ENCODE measurements around the gene DLD. TPM values are rescaled to one million over a fixed set of nuclear protein-coding genes. Genes with fewer than 3 reads are reported as not detected.

DLD gene
- total and polyA plus RNA-seq, 2 of the 8 experiments (the other 6 are each of a cell fraction or from before 2014, with no cell fraction given), result 63.7 to 88.5 TPM

DNA sequence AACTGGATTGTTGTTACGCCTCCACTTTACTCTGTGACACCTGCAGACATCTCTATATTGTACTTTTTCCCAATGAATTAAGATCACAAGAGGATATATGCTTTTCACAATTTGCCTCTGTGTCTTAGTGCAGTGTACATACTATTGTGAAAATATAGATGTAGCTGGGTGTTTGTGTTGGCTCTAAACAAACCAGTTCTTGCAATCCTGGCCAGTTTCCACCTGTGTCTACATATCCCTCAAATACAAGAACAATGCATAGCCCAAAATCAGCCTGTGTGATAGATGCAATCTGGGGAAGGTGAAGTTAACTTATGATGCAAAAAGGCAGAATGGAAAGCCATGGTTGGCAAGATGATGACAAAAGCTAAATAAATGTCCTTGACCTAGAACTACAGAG is 36.5 kb upstream of the DLD start:
- no peaks in the 10 kb centered on the region for H3K79me2 ChIP-seq (ENCODE audit: control insufficient read depth in 1 of 2, insufficient read depth in 2 of 2, low read length in 2 of 2)
- H2BK120ac ChIP-seq (replicated peaks; ENCODE audit: low read depth, low read length), result no peak overlapping the region
- no peaks in the 10 kb centered on the region for H3K4me1 ChIP-seq (replicated peaks in 1 of 4; ENCODE audit: control insufficient read depth in 3 of 4, insufficient read depth in 4 of 4, low read length in 3 of 4)
- DNase-seq (ENCODE audit: low read depth in 1 of 2, low spot score in 2 of 2) (no peak), FAIRE-seq (no peak)
- H4K8ac ChIP-seq (ENCODE audit: extremely low read depth, insufficient read depth, low read length), result no peak overlapping the region
- no peak overlapping the region for H2AFZ ChIP-seq (ENCODE audit: low read length)
- no peak overlapping the region for H3K56ac ChIP-seq (replicated peaks; ENCODE audit: insufficient read length, low read depth, low read length)
- H3K9ac ChIP-seq (replicated peaks in 1 of 4; ENCODE audit: extremely low read depth in 1 of 4, low read depth in 3 of 4, low read length in 3 of 4), result no peak overlapping the region
- no peak overlapping the region for H2BK15ac ChIP-seq (ENCODE audit: low read length)
- H2BK5ac ChIP-seq (ENCODE audit: low read depth, low read length), result no peak overlapping the region
- no peak overlapping the region for H2BK12ac ChIP-seq (ENCODE audit: low read depth, low read length)
- H3K27ac ChIP-seq (ENCODE audit: low read depth, low read length), result no peak overlapping the region
- no peaks in the 10 kb centered on the region for H4K20me1 ChIP-seq (replicated peaks in 1 of 2; ENCODE audit: control insufficient read depth in 1 of 2, insufficient read depth in 2 of 2, low read length in 2 of 2)
- H4K5ac ChIP-seq (ENCODE audit: insufficient read length, low read depth, low read length), result no peak overlapping the region
- H3K4ac ChIP-seq (replicated peaks; ENCODE audit: insufficient read length, low read depth, low read length), result no peak overlapping the region
- no peak overlapping the region for H3K18ac ChIP-seq (ENCODE audit: extremely low read depth, low read length)
- POLR2A ChIA-PET (ENCODE audit: partially characterized antibody), result no interaction called here
- no peak overlapping the region for H3K4me3 ChIP-seq (ENCODE audit: extremely low read depth in 1 of 4, insufficient read depth in 2 of 4, low read depth in 3 of 4, low read length in 4 of 4)
- no peaks in the 10 kb centered on the region for H3K79me1 ChIP-seq (ENCODE audit: low read depth, low read length)
- WGBS, 2 experiments (ENCODE audit: extremely low coverage in 1 of 2, insufficient coverage in 1 of 2, insufficient read length in 1 of 2, insufficient replicate concordance in 2 of 2, low coverage in 1 of 2, low lambda C conversion rate in 2 of 2, missing lambda C conversion rate in 1 of 2), result 100% methylated on average over 1 of the region's 1 CpG; no CpG with 5 or more reads in 1 of the 2 experiments
- H3K9me3 ChIP-seq (ENCODE audit: insufficient read depth in 2 of 2, low read depth in 1 of 2, low read length in 1 of 2), result no peaks in the 10 kb centered on the region
- no peak overlapping the region for H2BK20ac ChIP-seq (ENCODE audit: low read length)
- H3K36me3 ChIP-seq (ENCODE audit: control insufficient read depth in 2 of 4, insufficient read depth in 4 of 4, low read length in 3 of 4), result no peaks in the 10 kb centered on the region
- H3K27me3 ChIP-seq (replicated peaks in 1 of 4; ENCODE audit: control insufficient read depth in 3 of 4, extremely low read depth in 1 of 4, insufficient read depth in 3 of 4, low read length in 3 of 4), result no peaks in the 10 kb centered on the region
- no peak overlapping the region for H3K14ac ChIP-seq (ENCODE audit: insufficient read length)
- no peak overlapping the region for H2AK5ac ChIP-seq (ENCODE audit: low read depth, low read length)
- no peak overlapping the region for H4K91ac ChIP-seq (replicated peaks; ENCODE audit: insufficient read length, low read length)
- H3K23me2 ChIP-seq (ENCODE audit: low read depth, low read length), result no peaks in the 10 kb centered on the region
- no peak overlapping the region for H3K4me2 ChIP-seq (ENCODE audit: insufficient read depth in 1 of 2, low read depth in 2 of 2, low read length in 2 of 2)
- no peak overlapping the region for H3K23ac ChIP-seq (ENCODE audit: insufficient read length)
- CTCF ChIA-PET (ENCODE audit: partially characterized antibody), result interaction anchor here (1.4 to 1.6 kb wide), 2 partner anchors 20 to 291 kb away, joined by 3 to 4 read pairs; no protein-coding TSS in a partner anchor
- TF ChIP-seq CEBPB (IDR thresholded peaks at IDR 0.05; ENCODE audit: low read depth, low read length) (no peak), SAP30 (IDR thresholded peaks at IDR 0.05; ENCODE audit: insufficient read depth, insufficient replicate concordance, low read length) (no peak), TBP (IDR thresholded peaks at IDR 0.05; ENCODE audit: low read depth, low read length) (no peak), SP4 (IDR thresholded peaks at IDR 0.05; ENCODE audit: low read length) (no peak), FOSL1 (IDR thresholded peaks at IDR 0.05; ENCODE audit: insufficient read depth, low read depth, low read length) (no peak), SP2 (IDR thresholded peaks at IDR 0.05; ENCODE audit: low read length) (no peak), RBBP5 (IDR thresholded peaks at IDR 0.05; ENCODE audit: borderline replicate concordance, low read depth, low read length) (no peak), SRF (IDR thresholded peaks at IDR 0.05; ENCODE audit: low read depth, low read length) (no peak), CREB1 (IDR thresholded peaks at IDR 0.05) (no peak), GTF2F1 (IDR thresholded peaks at IDR 0.05; ENCODE audit: borderline replicate concordance, low read depth, low read length) (no peak), POU5F1 (IDR thresholded peaks at IDR 0.05; ENCODE audit: low read depth, low read length) (no peak), EGR1 (IDR thresholded peaks at IDR 0.05; ENCODE audit: borderline replicate concordance, low read depth, low read length) (no peak), CTBP2 (IDR thresholded peaks at IDR 0.05; ENCODE audit: borderline replicate concordance, insufficient read depth, insufficient read length, low read length) (no peak), SIX5 (IDR thresholded peaks at IDR 0.05; ENCODE audit: low read depth, low read length) (no peak)
- TF ChIP-seq, protein P1, sequence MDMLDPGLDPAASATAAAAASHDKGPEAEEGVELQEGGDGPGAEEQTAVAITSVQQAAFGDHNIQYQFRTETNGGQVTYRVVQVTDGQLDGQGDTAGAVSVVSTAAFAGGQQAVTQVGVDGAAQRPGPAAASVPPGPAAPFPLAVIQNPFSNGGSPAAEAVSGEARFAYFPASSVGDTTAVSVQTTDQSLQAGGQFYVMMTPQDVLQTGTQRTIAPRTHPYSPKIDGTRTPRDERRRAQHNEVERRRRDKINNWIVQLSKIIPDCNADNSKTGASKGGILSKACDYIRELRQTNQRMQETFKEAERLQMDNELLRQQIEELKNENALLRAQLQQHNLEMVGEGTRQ (IDR thresholded peaks at IDR 0.05; ENCODE audit: low read length), result no peak

All from H1 (cell line).